Activated T-helper 2 cell treated with anti-CD3 and anti-CD28 coated beads, Interferon-gamma antibody, Interleukin-2, Interleukin-4, amounts not matched to agents 10 μg/mL and 5 μg/mL and 100 μg/mL, durations not matched to agents 14 hours and 24 hours and 36 hours (primary cell): ENCODE results near the gene GOLGA5. TPM values are rescaled to one million over a fixed set of nuclear protein-coding genes. Genes with fewer than 3 reads are reported as not detected.
"Not testable (repeated sequence)": the region's sequence is repeated elsewhere in the genome, so short reads cannot be mapped to it uniquely, and the experiment has no call there.

Experiments used
- DNase-seq: peaks from one replicate; pipeline ENCODE4 v3.0.0; 2021; ENCODE audit warnings: low spot score
- H3K27ac Mint-ChIP-seq: one replicate; pipeline ENCODE4 v1.8.0; 2021; ENCODE audit warnings: mixed read lengths
- H3K27me3 Mint-ChIP-seq: one replicate; pipeline ENCODE4 v1.8.0; 2021; ENCODE audit warnings: low read depth, mixed read lengths
- H3K36me3 Mint-ChIP-seq: one replicate; pipeline ENCODE4 v1.8.0; 2021; ENCODE audit warnings: low read depth, mixed read lengths
- H3K4me1 Mint-ChIP-seq: one replicate; pipeline ENCODE4 v1.8.0; 2021; ENCODE audit warnings: low read depth, mixed read lengths
- H3K4me3 Mint-ChIP-seq: one replicate; pipeline ENCODE4 v1.8.0; 2021; ENCODE audit warnings: low read depth, mild to moderate bottlenecking, moderate library complexity, mixed read lengths
- H3K9me3 Mint-ChIP-seq: one replicate; pipeline ENCODE4 v1.8.0; 2021; ENCODE audit warnings: mixed read lengths
- intact Hi-C: fragments of 100-400 bp; cut with micrococcal nuclease; formaldehyde crosslinking; loops from one replicate; pipeline ENCODE4 v1.15.1; 2023
- total RNA-seq: library from RNA; stranded (reverse); gene quantifications from 2 replicates; pipeline ENCODE4 v1.2.3, GENCODE V29; 2022

The GOLGA5 gene
- total RNA-seq, 1 donor from 2014 or later: 22.5 TPM

DNA sequence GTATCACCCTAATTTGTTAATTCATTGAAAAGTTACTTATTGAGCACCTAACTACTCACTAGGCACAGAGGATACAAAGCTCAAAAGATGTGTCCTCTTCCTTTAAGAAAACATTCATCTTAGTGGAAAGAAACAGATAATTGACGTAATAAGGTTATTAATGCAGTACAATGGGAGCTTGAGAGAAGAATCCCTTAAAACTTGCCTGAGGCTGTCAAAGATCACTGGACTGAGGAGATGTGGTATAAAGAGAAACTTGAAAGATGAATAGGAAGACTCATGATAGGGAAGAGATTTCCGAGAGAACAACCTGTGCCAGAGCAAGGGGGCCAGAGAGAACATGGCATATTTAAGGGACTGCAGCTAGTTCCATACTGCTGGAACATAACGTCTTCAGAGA is 19.1 kb downstream of the GOLGA5 start:
- Mint-ChIP-seq H3K36me3 (peaks cover 38% of the 10 kb centered on the region), H3K27ac (no peak overlapping the region), H3K4me3 (no peak overlapping the region), H3K4me1 (no peaks in the 10 kb centered on the region), H3K9me3 (no peaks in the 10 kb centered on the region), H3K27me3 (no peaks in the 10 kb centered on the region)
- intact Hi-C loops: no loop called here
- DNase-seq: no peak

DNA sequence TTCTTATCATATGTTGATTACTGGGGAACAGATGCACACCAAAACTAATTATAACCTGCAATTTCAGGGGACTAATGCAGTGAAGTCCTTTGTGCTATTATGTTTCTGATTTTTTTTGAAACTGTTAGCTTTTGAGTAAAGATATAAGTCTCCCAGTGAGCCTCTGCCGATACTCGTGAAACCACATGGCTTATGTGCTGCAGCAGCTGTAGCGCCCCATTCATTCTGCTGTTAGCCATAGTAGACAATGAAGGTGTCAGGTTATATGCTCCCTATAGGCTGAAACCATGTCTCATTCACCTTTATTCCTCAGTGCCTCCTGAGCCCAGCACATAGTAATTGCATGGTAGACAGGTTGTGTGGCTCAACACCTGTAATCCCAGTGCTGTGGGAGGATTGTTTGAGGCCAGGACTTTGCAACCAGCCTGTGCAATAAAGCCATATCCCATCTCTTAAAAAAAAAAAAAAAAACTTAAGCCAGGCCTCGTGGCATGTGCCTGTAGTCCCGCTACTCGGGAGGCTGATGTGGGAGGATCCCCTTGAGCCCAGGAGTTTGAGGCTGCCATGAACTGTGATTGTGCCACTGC is 25.0 kb downstream of the GOLGA5 start:
- no peak for DNase-seq
- H3K36me3 Mint-ChIP-seq: peaks cover 60% of the 10 kb centered on the region
- H3K27ac Mint-ChIP-seq: no peak overlapping the region
- no peaks in the 10 kb centered on the region for H3K4me1 Mint-ChIP-seq
- H3K9me3 Mint-ChIP-seq: no peaks in the 10 kb centered on the region
- intact Hi-C loops: no loop called here
- no peak overlapping the region for H3K4me3 Mint-ChIP-seq
- no peaks in the 10 kb centered on the region for H3K27me3 Mint-ChIP-seq

DNA sequence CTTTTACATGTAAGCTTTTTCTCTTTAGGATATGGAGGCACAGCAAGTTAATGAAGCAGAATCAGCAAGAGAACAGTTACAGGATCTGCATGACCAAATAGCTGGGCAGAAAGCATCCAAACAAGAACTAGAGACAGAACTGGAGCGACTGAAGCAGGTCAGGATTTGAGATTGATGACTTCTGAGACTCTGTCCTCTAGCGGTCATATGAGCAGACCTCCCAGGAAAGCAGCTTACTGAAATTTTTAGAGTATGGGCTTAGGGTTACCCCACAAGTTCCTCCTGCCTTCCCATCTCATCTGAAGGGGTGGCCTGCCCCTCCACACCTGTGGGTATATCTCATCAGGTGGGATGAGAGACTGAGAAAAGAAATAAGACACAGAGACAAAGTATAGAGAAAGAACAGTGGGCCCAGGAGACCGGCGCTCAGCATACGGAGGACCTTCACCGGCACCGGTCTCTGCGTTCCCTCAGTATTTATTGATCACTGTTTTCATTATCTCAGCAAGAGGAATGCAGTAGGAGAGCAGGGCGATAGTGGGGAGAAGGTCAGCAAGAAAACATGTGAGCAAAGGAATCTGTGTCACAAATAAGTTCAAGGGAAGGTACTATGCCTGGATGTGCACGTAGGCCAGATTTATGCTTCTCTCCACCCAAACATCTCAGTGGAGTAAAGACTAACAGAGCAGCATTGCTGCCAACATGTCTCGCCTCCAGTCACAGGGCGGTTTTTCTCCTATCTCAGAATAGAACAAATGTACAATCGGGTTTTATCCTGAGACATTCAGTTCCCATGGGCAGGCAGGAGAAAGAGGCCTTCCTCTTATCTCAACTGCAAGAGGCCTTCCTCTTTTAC is 25.8 kb downstream of the GOLGA5 start:
- intact Hi-C loops, H3K4me1 Mint-ChIP-seq, DNase-seq, H3K9me3 Mint-ChIP-seq, H3K4me3 Mint-ChIP-seq, H3K27me3 Mint-ChIP-seq, H3K27ac Mint-ChIP-seq: not testable (repeated sequence)
- H3K36me3 Mint-ChIP-seq: peaks cover 63% of the 10 kb centered on the region

DNA sequence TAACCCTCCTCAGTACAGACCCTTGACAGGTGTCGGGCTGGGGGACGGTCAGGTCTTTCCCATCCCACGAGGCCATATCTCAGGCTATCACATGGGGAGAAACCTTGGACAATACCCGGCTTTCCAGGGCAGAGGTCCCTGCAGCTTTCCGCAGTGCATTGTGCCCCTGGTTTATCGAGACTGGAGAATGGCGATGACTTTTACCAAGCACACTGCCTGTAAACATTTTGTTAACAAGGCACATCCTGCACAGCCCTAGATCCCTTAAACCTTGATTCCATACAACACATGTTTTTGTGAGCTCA is 26.4 kb downstream of the GOLGA5 start:
- H3K4me3 Mint-ChIP-seq, H3K9me3 Mint-ChIP-seq, H3K4me1 Mint-ChIP-seq, H3K27ac Mint-ChIP-seq, DNase-seq, intact Hi-C loops, H3K27me3 Mint-ChIP-seq: not testable (repeated sequence)
- H3K36me3 Mint-ChIP-seq: peaks cover 61% of the 10 kb centered on the region

DNA sequence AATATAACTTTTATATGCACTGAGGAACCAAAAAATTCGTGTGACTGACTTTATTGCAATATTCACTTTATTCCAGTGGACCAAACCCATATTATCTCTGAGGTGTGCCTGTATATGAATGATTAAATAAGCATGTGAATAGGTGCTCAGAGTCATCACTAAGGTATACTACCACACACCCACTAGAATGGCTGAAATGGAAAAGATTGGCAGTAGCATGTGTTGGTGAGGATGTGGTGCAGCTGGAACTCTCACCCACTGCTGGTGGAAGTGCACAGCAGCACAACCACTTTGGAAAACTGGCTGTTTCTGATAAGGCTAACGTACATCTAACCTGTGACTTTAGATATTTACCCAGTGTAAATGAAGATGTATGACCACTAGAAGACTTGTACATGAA is 36.8 kb downstream of the GOLGA5 start:
- no peak for DNase-seq
- intact Hi-C loops: no loop called here
- Mint-ChIP-seq H3K36me3 (peaks cover 54% of the 10 kb centered on the region), H3K4me1 (no peaks in the 10 kb centered on the region), H3K27me3 (no peaks in the 10 kb centered on the region), H3K4me3 (no peak overlapping the region), H3K9me3 (no peaks in the 10 kb centered on the region), H3K27ac (no peak overlapping the region)

DNA sequence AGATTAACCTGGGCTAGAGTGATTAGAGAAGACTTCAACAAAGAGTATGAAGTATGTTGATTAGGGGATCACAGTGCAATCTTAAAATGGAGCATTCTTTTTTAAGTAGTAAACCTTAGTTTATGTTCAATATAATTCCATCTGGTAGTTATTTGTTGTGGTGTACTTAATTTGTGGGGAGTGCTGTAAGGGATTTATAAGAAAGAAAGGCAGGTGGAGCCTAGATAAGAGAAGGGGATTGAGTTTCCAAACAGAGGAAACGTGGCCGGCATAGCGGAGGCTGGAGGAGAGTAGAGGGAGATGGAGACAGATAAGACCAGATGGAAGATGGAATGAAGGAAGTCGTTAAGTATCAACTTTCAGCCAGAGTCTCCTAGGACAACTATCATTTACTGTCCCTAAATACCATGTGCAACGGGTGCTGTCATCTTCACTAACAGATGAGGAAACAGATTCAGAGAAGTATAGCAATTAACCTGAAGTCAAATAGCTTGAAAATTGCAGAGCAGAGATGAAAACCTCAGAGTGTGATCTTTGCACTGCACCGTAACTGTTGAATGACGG is 38.1 kb downstream of the GOLGA5 start:
- Mint-ChIP-seq H3K4me1 (no peaks in the 10 kb centered on the region), H3K4me3 (no peak overlapping the region), H3K36me3 (peaks cover 53% of the 10 kb centered on the region), H3K9me3 (no peaks in the 10 kb centered on the region), H3K27me3 (no peaks in the 10 kb centered on the region), H3K27ac (no peak overlapping the region)
- DNase-seq: no peak
- intact Hi-C loops: no loop called here

DNA sequence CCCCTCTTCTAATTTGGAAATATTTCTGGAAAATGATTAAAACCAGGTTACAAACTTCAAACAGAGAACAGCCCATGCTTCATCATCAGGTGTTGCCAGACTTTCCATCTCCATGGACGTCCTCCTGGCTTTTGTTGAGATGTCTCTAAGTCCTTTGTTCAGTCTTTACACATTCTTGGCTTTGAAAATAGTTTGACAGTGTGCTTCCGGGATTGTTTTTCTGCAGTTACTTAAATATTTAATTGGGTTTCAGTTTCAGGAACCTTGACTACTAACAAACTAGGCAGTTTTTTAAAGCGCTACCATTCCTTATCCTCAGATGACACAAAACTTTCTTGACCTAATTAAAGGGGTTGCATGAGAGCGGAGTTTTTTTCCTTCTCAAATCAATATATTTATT is 47.8 kb downstream of the GOLGA5 start:
- peaks cover 7% of the 10 kb centered on the region for H3K9me3 Mint-ChIP-seq
- H3K27me3 Mint-ChIP-seq: no peaks in the 10 kb centered on the region
- intact Hi-C loops: no loop called here
- no peak overlapping the region for H3K4me3 Mint-ChIP-seq
- DNase-seq: no peak
- peaks cover 17% of the 10 kb centered on the region for H3K4me1 Mint-ChIP-seq
- H3K36me3 Mint-ChIP-seq: peaks cover 42% of the 10 kb centered on the region
- no peak overlapping the region for H3K27ac Mint-ChIP-seq

DNA sequence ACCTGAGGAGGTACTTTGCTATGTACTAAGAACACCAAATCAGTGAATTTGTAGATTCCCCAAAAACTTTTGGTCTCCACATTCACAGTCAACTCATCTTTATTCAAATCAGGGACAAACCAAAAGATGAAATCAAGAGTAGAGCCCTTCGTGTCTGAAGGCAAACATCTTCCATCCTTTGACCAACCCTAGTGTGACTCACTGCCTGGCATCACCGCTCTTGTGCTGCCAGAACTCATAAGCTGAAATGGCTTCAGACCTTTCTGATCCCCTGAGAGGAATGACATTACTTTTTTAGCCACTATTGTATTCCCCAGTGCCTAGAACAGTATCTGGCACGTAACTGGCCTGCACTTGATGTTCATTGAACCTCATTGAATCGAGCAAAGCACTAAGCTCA is 50.1 kb downstream of the GOLGA5 start:
- H3K4me1 Mint-ChIP-seq: peaks cover 23% of the 10 kb centered on the region
- H3K4me3 Mint-ChIP-seq: no peak overlapping the region
- intact Hi-C loops: no loop called here
- peak overlapping the region; percentile 47 for H3K27ac Mint-ChIP-seq
- H3K27me3 Mint-ChIP-seq: no peaks in the 10 kb centered on the region
- H3K9me3 Mint-ChIP-seq: peaks cover 7% of the 10 kb centered on the region
- no peak for DNase-seq
- peaks cover 26% of the 10 kb centered on the region for H3K36me3 Mint-ChIP-seq

DNA sequence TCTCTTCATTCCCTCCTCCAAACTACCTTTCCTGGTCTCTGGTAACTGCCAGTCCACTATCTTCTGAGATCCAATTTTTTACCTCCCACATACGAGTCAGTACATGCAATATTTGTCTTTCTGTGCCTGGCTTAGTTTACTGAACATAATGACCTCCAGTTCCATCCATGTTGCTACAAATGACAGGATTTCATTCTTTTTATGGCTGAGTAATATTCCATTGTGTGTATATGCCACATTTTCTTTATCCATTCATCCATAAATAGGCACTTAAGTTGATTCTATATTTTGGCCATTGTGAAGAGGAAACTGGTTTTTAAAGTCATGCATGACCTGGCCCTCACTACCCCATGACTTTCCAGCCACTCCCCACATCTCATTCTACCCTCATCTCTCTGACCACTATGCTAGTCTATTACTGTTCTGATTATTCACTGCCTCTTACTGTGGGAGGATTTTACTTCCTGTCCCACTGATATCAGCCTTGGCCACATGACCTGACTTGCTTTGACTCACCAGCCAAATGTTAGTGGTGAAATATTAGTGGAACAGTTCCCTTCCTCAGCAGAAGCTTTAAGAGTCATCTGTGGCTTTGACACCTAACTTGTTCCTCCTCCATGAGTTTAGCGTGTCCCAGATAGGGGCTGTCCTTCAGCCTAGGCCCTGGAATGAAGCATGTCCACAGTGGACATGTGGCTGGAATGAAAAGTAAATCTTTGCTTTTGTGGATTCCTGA is 52.2 kb downstream of the GOLGA5 start:
- H3K27me3 Mint-ChIP-seq: no peaks in the 10 kb centered on the region
- peaks cover 23% of the 10 kb centered on the region for H3K4me1 Mint-ChIP-seq
- peaks cover 12% of the 10 kb centered on the region for H3K9me3 Mint-ChIP-seq
- DNase-seq: no peak
- intact Hi-C loops: no loop called here
- peak overlapping the region; percentile 55 for H3K27ac Mint-ChIP-seq
- H3K4me3 Mint-ChIP-seq: no peak overlapping the region
- H3K36me3 Mint-ChIP-seq: peaks cover 12% of the 10 kb centered on the region

DNA sequence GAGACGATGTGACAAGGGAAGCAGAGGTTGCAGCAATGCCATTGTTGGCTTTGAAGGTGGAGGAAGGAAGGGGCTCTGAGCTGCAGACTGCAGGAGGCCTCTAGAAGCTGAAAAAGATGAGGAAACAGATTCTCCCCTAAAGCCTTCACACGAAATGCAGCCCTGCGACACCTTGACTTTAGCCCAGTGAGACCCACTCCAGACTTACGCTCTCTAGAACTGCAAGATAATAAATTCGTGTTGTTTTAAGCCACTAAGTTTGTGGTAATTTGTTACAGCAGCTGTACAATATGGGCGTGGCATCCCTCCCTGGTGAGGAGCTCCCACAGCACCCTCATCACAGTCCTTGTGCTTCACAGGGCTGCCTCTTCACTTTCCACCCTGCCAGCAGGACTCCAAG is 53.2 kb downstream of the GOLGA5 start:
- Mint-ChIP-seq H3K9me3 (peaks cover 18% of the 10 kb centered on the region), H3K27me3 (peaks cover 3% of the 10 kb centered on the region), H3K27ac (no peak overlapping the region), H3K4me1 (peaks cover 23% of the 10 kb centered on the region), H3K4me3 (no peak overlapping the region), H3K36me3 (peaks cover 8% of the 10 kb centered on the region)
- intact Hi-C loops: no loop called here
- no peak for DNase-seq

DNA sequence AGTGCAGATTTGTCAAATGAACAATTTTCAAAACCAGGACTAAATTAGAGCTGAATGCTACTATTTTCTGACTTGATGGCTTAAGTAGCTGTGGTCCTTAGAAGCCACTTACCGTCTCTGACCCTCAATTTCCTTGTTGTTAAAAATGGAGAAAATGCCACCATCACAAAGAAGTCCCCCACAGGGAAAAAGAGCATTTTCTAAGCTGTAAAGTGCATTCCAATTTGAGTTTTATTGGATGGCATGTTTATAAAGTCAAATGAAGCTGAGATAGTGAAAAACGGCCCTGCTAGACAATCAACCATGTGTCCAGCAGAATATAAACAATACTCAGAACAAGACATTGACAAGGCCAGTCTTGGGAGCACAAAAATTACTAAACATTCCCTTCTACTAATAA is 53.6 kb downstream of the GOLGA5 start:
- Mint-ChIP-seq H3K4me3 (no peak overlapping the region), H3K36me3 (peaks cover 8% of the 10 kb centered on the region), H3K9me3 (peaks cover 21% of the 10 kb centered on the region), H3K27me3 (peaks cover 4% of the 10 kb centered on the region), H3K27ac (no peak overlapping the region), H3K4me1 (peaks cover 23% of the 10 kb centered on the region)
- intact Hi-C loops: no loop called here
- DNase-seq: no peak

DNA sequence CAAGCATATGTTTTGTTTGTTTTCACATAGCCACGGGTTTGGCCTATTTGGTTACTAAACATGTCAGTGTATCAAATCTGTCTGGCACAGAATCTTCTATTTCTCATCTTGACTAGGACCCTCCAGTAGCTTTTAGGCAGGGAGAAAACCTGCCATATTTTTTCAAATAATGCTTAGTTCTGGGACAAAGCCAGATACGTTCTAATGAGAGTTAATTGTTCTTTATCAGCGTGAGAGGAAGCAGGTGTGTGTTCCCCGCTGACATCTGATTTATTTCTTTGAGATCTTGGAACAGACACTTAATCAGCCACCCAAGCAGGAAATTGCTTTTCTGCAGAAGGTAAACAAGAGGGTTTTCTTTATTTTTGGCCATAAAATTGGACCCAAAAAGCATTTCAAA is 54.8 kb downstream of the GOLGA5 start:
- intact Hi-C loops: no loop called here
- Mint-ChIP-seq H3K36me3 (peaks cover 8% of the 10 kb centered on the region), H3K27ac (no peak overlapping the region), H3K4me3 (no peak overlapping the region), H3K9me3 (peaks cover 22% of the 10 kb centered on the region), H3K27me3 (peaks cover 5% of the 10 kb centered on the region), H3K4me1 (peaks cover 24% of the 10 kb centered on the region)
- DNase-seq: no peak

DNA sequence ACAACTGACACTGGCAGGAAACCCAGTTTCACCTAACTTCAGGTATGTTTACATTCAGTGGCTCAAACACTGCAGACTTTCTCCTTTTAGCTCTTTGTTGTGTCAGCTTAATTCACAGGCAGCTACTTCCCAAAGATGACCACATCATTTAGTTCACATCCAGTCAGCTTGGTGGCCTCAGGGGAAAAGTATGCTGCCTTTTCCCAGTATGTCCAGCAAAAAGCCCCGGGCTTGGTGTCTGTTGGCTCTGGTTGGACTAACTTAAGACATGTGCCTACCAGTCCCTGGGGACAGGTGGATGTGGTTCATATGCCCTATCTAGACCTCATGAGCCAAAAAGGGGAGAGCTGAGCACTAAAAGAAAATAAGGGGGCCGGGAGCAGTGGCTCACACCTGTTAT is 56.4 kb downstream of the GOLGA5 start:
- no peak overlapping the region for H3K27ac Mint-ChIP-seq
- H3K4me1 Mint-ChIP-seq: peaks cover 17% of the 10 kb centered on the region
- H3K9me3 Mint-ChIP-seq: peaks cover 28% of the 10 kb centered on the region
- peaks cover 13% of the 10 kb centered on the region for H3K27me3 Mint-ChIP-seq
- intact Hi-C loops: no loop called here
- DNase-seq: no peak
- H3K36me3 Mint-ChIP-seq: peaks cover 5% of the 10 kb centered on the region
- H3K4me3 Mint-ChIP-seq: no peak overlapping the region
